HepG2 (cell line): ENCODE measurements around the gene ARL5B. TPM values are rescaled to one million over a fixed set of nuclear protein-coding genes. Genes with fewer than 3 reads are reported as not detected.

Experiments
- GABPB1 ChIP-seq: IDR thresholded peaks from 2 replicates; pipeline ENCODE4 v1.6.1; 2016; ENCODE audit warnings: mild to moderate bottlenecking, missing genetic modification reagents, moderate library complexity, missing compliant biosample characterization
- KLF12 ChIP-seq: sonication (generic); formaldehyde crosslinking; IDR thresholded peaks from 2 replicates; pipeline ENCODE4 v1.4.0; 2020; ENCODE audit warnings: missing genetic modification reagents, borderline replicate concordance
- MIXL1 ChIP-seq: IDR thresholded peaks from 2 replicates; pipeline ENCODE4 v1.6.1; 2016
- MXI1 ChIP-seq: IDR thresholded peaks from 3 replicates; pipeline ENCODE4 v1.6.1; 2012; ENCODE audit warnings: low read depth, low read length, inconsistent platforms, borderline replicate concordance
- POLR2A ChIP-seq, 2 experiments: IDR thresholded peaks; 2 replicates each; pipeline ENCODE4 v1.6.1; 2011; ENCODE audit warnings: low read depth in 2 of 2, low read length in 2 of 2, mild to moderate bottlenecking in 1 of 2, moderate library complexity in 1 of 2; ENCODE audit not compliant: insufficient read depth in 1 of 2
- XBP1 ChIP-seq: sonication (generic); formaldehyde crosslinking; IDR thresholded peaks from 2 replicates; pipeline ENCODE4 v1.5.0; 2020; ENCODE audit warnings: missing genetic modification reagents
- ZFP36L2 ChIP-seq: sonication (generic); formaldehyde crosslinking; IDR thresholded peaks from 2 replicates; pipeline ENCODE4 v1.4.0; 2020; ENCODE audit warnings: missing genetic modification reagents
- ZFP90 ChIP-seq: sonication (generic); formaldehyde crosslinking; IDR thresholded peaks from 2 replicates; pipeline ENCODE4 v1.8.0; 2022; ENCODE audit warnings: missing genetic modification reagents, mild to moderate bottlenecking, inconsistent platforms, borderline replicate concordance
- ZNF230 ChIP-seq: sonication (generic); formaldehyde crosslinking; IDR thresholded peaks from 2 replicates; pipeline ENCODE4 v1.4.0; 2020; ENCODE audit warnings: mild to moderate bottlenecking, missing genetic modification reagents
- ZNF263 ChIP-seq: sonication (generic); formaldehyde crosslinking; IDR thresholded peaks from 2 replicates; pipeline ENCODE4 v1.4.0; 2020; ENCODE audit warnings: missing genetic modification reagents
- ZNF274 ChIP-seq: sonication (generic); formaldehyde crosslinking; IDR thresholded peaks from 2 replicates; pipeline ENCODE4 v1.5.1; 2020; ENCODE audit warnings: mild to moderate bottlenecking, missing genetic modification reagents
- ZNF670 ChIP-seq: sonication (generic); formaldehyde crosslinking; IDR thresholded peaks from 2 replicates; pipeline ENCODE4 v1.8.0; 2022; ENCODE audit warnings: mild to moderate bottlenecking, missing genetic modification reagents, borderline replicate concordance
- ZSCAN12 ChIP-seq: sonication (generic); formaldehyde crosslinking; IDR thresholded peaks from 2 replicates; pipeline ENCODE4 v1.9.0; 2021; ENCODE audit warnings: mild to moderate bottlenecking, missing genetic modification reagents
- polyA plus RNA-seq, 8 experiments: library from polyadenylated mRNA; depleted of rRNA in 3 of 8; stranded (reverse) in 7 of 8; unstranded in 1 of 8; fragments of >200 nt; fragmentation: Illumina TruSeq in 4 of 8; extraction: Trizol in 4 of 8; gene quantifications; 2 replicates each; pipeline versions ENCODE4 v1.2.1 to v1.2.3, GENCODE V29; 2011 to 2016; ENCODE audit warnings: low read depth in 4 of 8, missing spikeins in 1 of 8, mixed read lengths in 1 of 8; ENCODE audit not compliant: insufficient read depth in 1 of 8
- total RNA-seq, 5 experiments: library from RNA; depleted of rRNA; stranded (reverse); fragments of >200 nt; fragmentation: Illumina TruSeq; extraction: Trizol; gene quantifications; 2 replicates each; pipeline ENCODE4 v1.2.3, GENCODE V29; 2016; ENCODE audit warnings: low read depth in 1 of 5
- TF ChIP-seq, protein P1 (sequence below): sonication (generic); formaldehyde crosslinking; conservative IDR thresholded peaks from 2 replicates; pipeline ENCODE4 v1.8.0; 2022; ENCODE audit warnings: mild to moderate bottlenecking, moderate library complexity, missing genetic modification reagents
- TF ChIP-seq, protein P2 (sequence below): IDR thresholded peaks from 2 replicates; pipeline ENCODE4 v1.6.1; 2016; ENCODE audit warnings: mild to moderate bottlenecking
- TF ChIP-seq, protein P3 (sequence below): sonication (generic); formaldehyde crosslinking; IDR thresholded peaks from 2 replicates; pipeline ENCODE4 v1.5.0; 2020; ENCODE audit warnings: missing genetic modification reagents, mild to moderate bottlenecking, borderline replicate concordance
- TF ChIP-seq, protein P4 (sequence below): sonication (generic); formaldehyde crosslinking; IDR thresholded peaks from 2 replicates; pipeline ENCODE4 v1.5.1; 2020; ENCODE audit warnings: missing genetic modification reagents, mild to moderate bottlenecking, borderline replicate concordance
- TF ChIP-seq, protein P5 (sequence below): IDR thresholded peaks from 2 replicates; pipeline ENCODE4 v1.4.0; 2020; ENCODE audit warnings: mild to moderate bottlenecking, missing genetic modification reagents

The ARL5B gene
- total and polyA plus RNA-seq, 2 of the 13 experiments (the other 11 are each of a cell fraction or from before 2014, with no cell fraction given): 26.6 to 32.7 TPM

DNA sequence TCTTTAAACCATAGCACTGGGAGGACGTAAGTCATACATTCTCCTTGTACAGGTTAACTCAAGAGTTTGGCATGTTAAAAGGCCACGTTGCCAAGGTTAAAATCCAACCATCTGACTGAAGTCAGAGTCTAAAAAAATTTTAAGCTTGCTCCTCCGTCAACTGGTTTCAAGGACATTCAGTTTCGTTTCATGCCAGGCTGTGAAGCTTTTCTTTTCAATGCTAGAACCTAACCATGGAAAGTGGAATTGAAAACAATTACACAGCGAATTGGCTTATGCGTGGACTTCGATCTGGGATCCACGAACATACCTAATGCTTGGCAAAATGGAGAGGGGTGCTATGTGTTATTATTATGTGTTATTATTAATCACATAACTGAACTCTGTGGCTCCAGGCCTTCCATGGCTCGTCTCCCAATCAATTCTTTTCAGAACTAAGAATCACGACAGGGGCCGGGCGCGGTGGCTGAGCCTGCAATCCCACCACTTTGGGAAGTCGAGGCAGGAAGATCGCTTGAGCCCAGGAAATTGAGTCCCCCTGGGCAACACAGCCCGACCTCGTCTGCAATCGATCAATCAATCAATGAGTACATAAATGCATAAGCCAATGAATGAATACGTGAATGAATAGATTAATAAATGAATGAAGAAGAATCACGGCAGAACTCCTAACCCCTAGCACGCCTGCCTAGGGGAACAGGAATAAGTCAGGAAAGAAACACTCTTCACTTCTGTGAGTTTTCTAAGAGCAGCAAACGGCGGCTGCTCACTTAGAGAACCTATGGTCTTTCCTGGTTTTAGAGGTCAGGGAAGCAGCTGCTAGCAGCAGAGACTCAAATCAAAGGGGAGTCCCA is 733 bp upstream of the ARL5B start (continued):
- TF ChIP-seq ZNF230 (CRISPR knock-in tag) (no peak; the same call in 1 of the 2 replicates), MXI1 (no peak), ZNF670 (CRISPR knock-in tag) (no peak; the same call in 1 of the 2 replicates), GABPB1 (no peak), ZFP90 (CRISPR knock-in tag) (no peak), POLR2A (IDR thresholded peaks at IDR 0.05; ENCODE audit: insufficient read depth in 1 of 2, low read depth in 2 of 2, low read length in 2 of 2) (peak in 1 of 2 experiments; percentile 67; a peak in 2 of 4 replicates), XBP1 (CRISPR knock-in tag) (no peak), KLF12 (CRISPR knock-in tag) (no peak), ZSCAN12 (CRISPR knock-in tag) (no peak), ZNF263 (CRISPR knock-in tag) (no peak), ZNF274 (CRISPR knock-in tag) (no peak), ZFP36L2 (CRISPR knock-in tag) (0 out of 2 replicates have a peak, but pooled peaks have one; percentile 84), MIXL1 (peak; percentile 32; the same call in 1 of the 2 replicates)
- TF ChIP-seq, protein P1, sequence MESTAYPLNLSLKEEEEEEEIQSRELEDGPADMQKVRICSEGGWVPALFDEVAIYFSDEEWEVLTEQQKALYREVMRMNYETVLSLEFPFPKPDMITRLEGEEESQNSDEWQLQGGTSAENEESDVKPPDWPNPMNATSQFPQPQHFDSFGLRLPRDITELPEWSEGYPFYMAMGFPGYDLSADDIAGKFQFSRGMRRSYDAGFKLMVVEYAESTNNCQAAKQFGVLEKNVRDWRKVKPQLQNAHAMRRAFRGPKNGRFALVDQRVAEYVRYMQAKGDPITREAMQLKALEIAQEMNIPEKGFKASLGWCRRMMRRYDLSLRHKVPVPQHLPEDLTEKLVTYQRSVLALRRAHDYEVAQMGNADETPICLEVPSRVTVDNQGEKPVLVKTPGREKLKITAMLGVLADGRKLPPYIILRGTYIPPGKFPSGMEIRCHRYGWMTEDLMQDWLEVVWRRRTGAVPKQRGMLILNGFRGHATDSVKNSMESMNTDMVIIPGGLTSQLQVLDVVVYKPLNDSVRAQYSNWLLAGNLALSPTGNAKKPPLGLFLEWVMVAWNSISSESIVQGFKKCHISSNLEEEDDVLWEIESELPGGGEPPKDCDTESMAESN (CRISPR knock-in tag): no peak; the same call in 1 of the 2 replicates
- TF ChIP-seq, protein P2, sequence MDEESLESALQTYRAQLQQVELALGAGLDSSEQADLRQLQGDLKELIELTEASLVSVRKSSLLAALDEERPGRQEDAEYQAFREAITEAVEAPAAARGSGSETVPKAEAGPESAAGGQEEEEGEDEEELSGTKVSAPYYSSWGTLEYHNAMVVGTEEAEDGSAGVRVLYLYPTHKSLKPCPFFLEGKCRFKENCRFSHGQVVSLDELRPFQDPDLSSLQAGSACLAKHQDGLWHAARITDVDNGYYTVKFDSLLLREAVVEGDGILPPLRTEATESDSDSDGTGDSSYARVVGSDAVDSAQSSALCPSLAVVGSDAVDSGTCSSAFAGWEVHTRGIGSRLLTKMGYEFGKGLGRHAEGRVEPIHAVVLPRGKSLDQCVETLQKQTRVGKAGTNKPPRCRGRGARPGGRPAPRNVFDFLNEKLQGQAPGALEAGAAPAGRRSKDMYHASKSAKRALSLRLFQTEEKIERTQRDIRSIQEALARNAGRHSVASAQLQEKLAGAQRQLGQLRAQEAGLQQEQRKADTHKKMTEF (CRISPR knock-in tag): no peak
- TF ChIP-seq, protein P3, sequence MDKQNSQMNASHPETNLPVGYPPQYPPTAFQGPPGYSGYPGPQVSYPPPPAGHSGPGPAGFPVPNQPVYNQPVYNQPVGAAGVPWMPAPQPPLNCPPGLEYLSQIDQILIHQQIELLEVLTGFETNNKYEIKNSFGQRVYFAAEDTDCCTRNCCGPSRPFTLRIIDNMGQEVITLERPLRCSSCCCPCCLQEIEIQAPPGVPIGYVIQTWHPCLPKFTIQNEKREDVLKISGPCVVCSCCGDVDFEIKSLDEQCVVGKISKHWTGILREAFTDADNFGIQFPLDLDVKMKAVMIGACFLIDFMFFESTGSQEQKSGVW (CRISPR knock-in tag): no peak
- TF ChIP-seq, protein P4, sequence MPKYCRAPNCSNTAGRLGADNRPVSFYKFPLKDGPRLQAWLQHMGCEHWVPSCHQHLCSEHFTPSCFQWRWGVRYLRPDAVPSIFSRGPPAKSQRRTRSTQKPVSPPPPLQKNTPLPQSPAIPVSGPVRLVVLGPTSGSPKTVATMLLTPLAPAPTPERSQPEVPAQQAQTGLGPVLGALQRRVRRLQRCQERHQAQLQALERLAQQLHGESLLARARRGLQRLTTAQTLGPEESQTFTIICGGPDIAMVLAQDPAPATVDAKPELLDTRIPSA (CRISPR knock-in tag): no peak
- TF ChIP-seq, protein P5, sequence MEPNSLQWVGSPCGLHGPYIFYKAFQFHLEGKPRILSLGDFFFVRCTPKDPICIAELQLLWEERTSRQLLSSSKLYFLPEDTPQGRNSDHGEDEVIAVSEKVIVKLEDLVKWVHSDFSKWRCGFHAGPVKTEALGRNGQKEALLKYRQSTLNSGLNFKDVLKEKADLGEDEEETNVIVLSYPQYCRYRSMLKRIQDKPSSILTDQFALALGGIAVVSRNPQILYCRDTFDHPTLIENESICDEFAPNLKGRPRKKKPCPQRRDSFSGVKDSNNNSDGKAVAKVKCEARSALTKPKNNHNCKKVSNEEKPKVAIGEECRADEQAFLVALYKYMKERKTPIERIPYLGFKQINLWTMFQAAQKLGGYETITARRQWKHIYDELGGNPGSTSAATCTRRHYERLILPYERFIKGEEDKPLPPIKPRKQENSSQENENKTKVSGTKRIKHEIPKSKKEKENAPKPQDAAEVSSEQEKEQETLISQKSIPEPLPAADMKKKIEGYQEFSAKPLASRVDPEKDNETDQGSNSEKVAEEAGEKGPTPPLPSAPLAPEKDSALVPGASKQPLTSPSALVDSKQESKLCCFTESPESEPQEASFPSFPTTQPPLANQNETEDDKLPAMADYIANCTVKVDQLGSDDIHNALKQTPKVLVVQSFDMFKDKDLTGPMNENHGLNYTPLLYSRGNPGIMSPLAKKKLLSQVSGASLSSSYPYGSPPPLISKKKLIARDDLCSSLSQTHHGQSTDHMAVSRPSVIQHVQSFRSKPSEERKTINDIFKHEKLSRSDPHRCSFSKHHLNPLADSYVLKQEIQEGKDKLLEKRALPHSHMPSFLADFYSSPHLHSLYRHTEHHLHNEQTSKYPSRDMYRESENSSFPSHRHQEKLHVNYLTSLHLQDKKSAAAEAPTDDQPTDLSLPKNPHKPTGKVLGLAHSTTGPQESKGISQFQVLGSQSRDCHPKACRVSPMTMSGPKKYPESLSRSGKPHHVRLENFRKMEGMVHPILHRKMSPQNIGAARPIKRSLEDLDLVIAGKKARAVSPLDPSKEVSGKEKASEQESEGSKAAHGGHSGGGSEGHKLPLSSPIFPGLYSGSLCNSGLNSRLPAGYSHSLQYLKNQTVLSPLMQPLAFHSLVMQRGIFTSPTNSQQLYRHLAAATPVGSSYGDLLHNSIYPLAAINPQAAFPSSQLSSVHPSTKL (CRISPR knock-in tag): peak; percentile 49
